Ovary (tissue), 3 donors: Measurements from ENCODE around the gene BACH2.

Experiments
- EP300 ChIP-seq: sonication (generic); formaldehyde crosslinking; IDR thresholded peaks from one replicate; pipeline ENCODE4 v1.6.1; 2017; ENCODE audit warnings: antibody characterized with exemption
- POLR2A ChIP-seq: fragments of 450-650 bp; IDR thresholded peaks from one replicate; pipeline ENCODE4 v1.6.1; 2017; ENCODE audit warnings: antibody characterized with exemption, mild to moderate bottlenecking, moderate library complexity
- TF ChIP-seq, protein P1 (sequence below), 3 donors: fragments of 450-650 bp in 2 of 3; fragments of 200-600 bp in 1 of 3; IDR thresholded peaks; one replicate each; pipeline versions ENCODE4 v1.5.1 to v1.8.0; 2016 to 2022; ENCODE audit warnings: antibody characterized with exemption in 3 of 3, mild to moderate bottlenecking in 1 of 3
- donor health status: DM: no; HTN: no; CAD: no.

DNA sequence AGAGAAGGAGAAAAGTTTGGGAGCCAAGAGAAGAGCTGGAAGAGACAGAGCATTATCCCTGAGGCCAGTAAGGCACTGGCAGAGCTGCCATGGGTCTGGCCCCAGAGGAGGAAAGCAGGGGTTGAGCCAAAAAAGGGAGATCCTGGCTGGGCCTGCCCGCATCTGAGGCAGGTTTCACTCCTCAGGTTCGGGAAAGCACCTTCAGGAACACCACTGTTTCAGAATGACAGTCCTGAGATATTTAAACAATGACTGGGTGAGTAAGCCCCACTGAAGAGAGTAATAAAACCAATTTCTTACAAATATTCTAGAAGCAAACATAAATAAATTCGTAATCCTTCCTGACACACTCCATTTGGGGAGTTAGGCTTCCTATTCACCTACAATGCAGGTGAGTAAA is 152.2 kb downstream of the BACH2 start:
- TF ChIP-seq, protein P1, sequence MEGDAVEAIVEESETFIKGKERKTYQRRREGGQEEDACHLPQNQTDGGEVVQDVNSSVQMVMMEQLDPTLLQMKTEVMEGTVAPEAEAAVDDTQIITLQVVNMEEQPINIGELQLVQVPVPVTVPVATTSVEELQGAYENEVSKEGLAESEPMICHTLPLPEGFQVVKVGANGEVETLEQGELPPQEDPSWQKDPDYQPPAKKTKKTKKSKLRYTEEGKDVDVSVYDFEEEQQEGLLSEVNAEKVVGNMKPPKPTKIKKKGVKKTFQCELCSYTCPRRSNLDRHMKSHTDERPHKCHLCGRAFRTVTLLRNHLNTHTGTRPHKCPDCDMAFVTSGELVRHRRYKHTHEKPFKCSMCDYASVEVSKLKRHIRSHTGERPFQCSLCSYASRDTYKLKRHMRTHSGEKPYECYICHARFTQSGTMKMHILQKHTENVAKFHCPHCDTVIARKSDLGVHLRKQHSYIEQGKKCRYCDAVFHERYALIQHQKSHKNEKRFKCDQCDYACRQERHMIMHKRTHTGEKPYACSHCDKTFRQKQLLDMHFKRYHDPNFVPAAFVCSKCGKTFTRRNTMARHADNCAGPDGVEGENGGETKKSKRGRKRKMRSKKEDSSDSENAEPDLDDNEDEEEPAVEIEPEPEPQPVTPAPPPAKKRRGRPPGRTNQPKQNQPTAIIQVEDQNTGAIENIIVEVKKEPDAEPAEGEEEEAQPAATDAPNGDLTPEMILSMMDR (IDR thresholded peaks at IDR 0.05) = no peak
- no peak for TF ChIP-seq POLR2A
- TF ChIP-seq EP300 = no peak
